Measurements from ENCODE around the gene ADAMTSL3. TPM values are rescaled to one million over a fixed set of nuclear protein-coding genes. Genes with fewer than 3 reads are reported as not detected.

ADAMTSL3 gene
- total RNA-seq, 5 donors from 2014 or later (not counting 1 experiment from before 2014, with no cell fraction given) = 0.07 to 0.15 (median 0.12) TPM; not detected in 1

DNA sequence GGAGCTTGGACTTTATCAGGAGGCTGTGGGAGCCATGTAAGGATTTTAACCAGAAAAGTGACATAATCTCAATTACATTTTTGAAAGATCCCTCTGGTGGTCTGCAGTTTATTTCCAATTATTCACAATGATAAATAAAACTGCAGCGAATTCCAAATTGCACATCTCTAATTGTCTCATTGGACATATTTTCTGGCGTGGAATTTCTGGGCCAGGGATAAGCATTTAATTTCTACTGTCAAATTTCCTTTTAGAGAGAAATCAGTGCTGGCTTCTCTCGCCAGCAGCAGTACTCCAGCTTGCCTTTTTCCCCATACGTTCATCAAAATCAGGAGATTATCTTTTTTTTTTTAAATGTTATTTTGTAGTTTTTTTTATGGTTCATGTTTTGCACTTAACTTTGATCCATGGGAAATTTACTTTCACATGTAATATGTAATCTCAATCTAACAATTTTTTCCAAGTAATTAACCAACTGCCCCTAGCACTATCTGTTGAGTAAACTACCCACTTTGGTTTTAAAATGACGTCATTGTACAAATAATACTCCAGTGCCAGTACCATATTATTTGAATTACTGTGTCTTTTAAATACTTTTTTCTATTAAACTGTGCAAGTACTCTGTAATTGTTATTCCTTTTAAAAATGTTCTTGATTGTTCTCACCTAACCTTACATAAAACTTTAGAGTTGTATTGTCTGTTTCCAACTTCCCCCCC lies 251.8 kb downstream of the ADAMTSL3 start:
- no peaks in the 10 kb centered on the region for H3K36me3 ChIP-seq (ENCODE audit: control insufficient read depth in 2 of 2, extremely low read depth in 1 of 2, insufficient read depth in 1 of 2, low read length in 1 of 2)
- H3K4me1 ChIP-seq (ENCODE audit: control insufficient read depth in 1 of 2, extremely low read depth in 1 of 2, insufficient read depth in 2 of 2, low read length in 2 of 2) = no peaks in the 10 kb centered on the region
- H3K36me3 Mint-ChIP-seq = no peaks in the 10 kb centered on the region
- DNase-seq (no peak), ATAC-seq (replicated peaks in 1 of 4) (no peak)
- peaks cover 0 to 3% of the 10 kb centered on the region in 2 experiments for H3K27me3 ChIP-seq (replicated peaks in 1 of 2; ENCODE audit: control insufficient read depth in 2 of 2, extremely low read depth in 1 of 2, insufficient read depth in 2 of 2, low read length in 1 of 2)
- CTCF ChIA-PET = no interaction called here
- H3K4me1 Mint-ChIP-seq = no peaks in the 10 kb centered on the region
- 93% methylated on average over 2 of the region's 5 CpGs for WGBS (ENCODE audit: insufficient coverage)
- peaks cover 0 to 5% (median 3%) of the 10 kb centered on the region in 3 donors for H3K9me3 Mint-ChIP-seq
- POLR2A ChIA-PET = no interaction called here
- H3K27ac Mint-ChIP-seq = no peak overlapping the region
- H3K4me3 Mint-ChIP-seq = no peak overlapping the region
- no peak overlapping the region for H3K27ac ChIP-seq (ENCODE audit: low read length)
- H3K4me3 ChIP-seq (ENCODE audit: control insufficient read depth in 1 of 2, extremely low read depth in 1 of 2, low read length in 1 of 2) = no peak overlapping the region
- no peaks in the 10 kb centered on the region for H3K9me3 ChIP-seq
- H3K27me3 Mint-ChIP-seq = peaks cover 0 to 4% of the 10 kb centered on the region in 2 donors

DNA sequence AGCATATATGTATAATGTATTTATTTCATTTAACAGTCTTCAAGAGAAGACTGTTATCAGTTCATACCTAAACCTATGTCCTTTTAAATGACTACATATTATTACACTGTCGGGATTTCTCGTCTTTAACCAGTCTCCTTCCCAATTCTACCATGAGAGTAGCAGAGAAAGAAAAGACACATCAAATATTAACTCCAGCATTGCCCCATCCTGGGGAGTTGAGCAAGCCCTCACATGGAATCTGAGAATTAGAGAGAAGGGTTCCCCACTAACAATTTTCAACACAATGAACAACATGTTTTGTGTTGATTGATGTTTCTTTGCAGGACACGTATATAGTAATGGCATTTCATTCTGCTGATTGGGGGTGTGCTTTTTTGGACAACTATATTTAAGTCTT lies 257.4 kb downstream of the ADAMTSL3 start:
- Histone ChIP-seq H3K4me1 (ENCODE audit: control insufficient read depth in 1 of 2, extremely low read depth in 1 of 2, insufficient read depth in 2 of 2, low read length in 2 of 2) (no peaks in the 10 kb centered on the region), H3K27me3 (replicated peaks in 1 of 2; ENCODE audit: control insufficient read depth in 2 of 2, extremely low read depth in 1 of 2, insufficient read depth in 2 of 2, low read length in 1 of 2) (peaks cover 0 to 2% of the 10 kb centered on the region in 2 experiments), H3K36me3 (ENCODE audit: control insufficient read depth in 2 of 2, extremely low read depth in 1 of 2, insufficient read depth in 1 of 2, low read length in 1 of 2) (no peaks in the 10 kb centered on the region), H3K27ac (ENCODE audit: low read length) (no peak overlapping the region), H3K9me3 (no peaks in the 10 kb centered on the region), H3K4me3 (ENCODE audit: control insufficient read depth in 1 of 2, extremely low read depth in 1 of 2, low read length in 1 of 2) (no peak overlapping the region)
- Mint-ChIP-seq H3K27ac (no peak overlapping the region), H3K36me3 (no peaks in the 10 kb centered on the region), H3K27me3 (no peaks in the 10 kb centered on the region), H3K4me3 (no peak overlapping the region), H3K9me3 (peaks cover 0 to 3% (median 0%) of the 10 kb centered on the region in 3 donors), H3K4me1 (no peaks in the 10 kb centered on the region)
- ChIA-PET POLR2A (no interaction called here), CTCF (no interaction called here)
- DNase-seq = no peak
- ATAC-seq (replicated peaks in 1 of 4) = no peak
- WGBS (ENCODE audit: insufficient coverage) = no CpG with 5 or more reads among the region's 3 CpGs

DNA sequence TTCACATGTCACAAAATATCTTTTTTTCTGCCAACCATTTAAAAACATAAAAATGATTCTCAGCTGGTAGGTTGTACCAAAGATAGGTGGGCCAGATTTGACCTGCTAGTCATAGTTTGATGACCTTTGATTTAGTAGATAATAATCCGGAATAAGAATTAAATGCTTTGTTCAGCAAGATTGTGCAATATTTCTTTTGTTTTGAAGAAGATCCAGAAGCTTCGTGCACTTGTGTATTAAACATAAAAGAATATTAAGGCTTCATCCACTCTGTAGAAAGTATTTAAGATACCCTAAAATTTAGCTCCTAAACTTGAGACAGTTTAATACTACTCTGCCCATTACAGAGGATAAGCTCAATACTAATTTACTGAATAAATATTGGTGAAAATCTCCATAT lies 258.4 kb downstream of the ADAMTSL3 start:
- WGBS (ENCODE audit: insufficient coverage) = no CpG with 5 or more reads among the region's 2 CpGs

DNA sequence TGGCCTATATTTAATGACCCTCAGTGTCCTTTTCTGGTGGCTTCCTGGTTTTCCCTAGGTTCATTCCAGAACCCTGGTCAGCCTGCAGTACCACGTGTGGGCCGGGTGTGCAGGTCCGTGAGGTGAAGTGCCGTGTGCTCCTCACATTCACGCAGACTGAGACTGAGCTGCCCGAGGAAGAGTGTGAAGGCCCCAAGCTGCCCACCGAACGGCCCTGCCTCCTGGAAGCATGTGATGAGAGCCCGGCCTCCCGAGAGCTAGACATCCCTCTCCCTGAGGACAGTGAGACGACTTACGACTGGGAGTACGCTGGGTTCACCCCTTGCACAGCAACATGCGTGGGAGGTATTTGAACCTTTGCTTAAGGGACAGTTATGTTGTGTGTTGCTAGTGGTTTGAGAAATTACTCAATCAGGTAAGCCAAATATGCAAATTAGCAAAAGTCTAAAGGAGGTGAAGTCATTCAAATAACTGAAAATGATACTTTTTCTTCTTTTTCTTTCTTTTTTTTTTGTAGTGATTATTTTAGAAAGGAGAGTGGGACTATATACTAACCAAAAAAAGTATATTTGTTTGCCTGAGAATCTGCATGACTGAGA lies 259.2 kb downstream of the ADAMTSL3 start:
- ATAC-seq (replicated peaks in 1 of 4) (no peak), DNase-seq (no peak)
- H3K27me3 ChIP-seq (replicated peaks in 1 of 2; ENCODE audit: control insufficient read depth in 2 of 2, extremely low read depth in 1 of 2, insufficient read depth in 2 of 2, low read length in 1 of 2) = peaks cover 0 to 2% of the 10 kb centered on the region in 2 experiments
- 90% methylated on average over 9 of the region's 14 CpGs for WGBS (ENCODE audit: insufficient coverage)
- no peaks in the 10 kb centered on the region for H3K4me1 ChIP-seq (ENCODE audit: control insufficient read depth in 1 of 2, extremely low read depth in 1 of 2, insufficient read depth in 2 of 2, low read length in 2 of 2)
- H3K4me3 ChIP-seq (ENCODE audit: control insufficient read depth in 1 of 2, extremely low read depth in 1 of 2, low read length in 1 of 2) = no peak overlapping the region
- no peaks in the 10 kb centered on the region for H3K4me1 Mint-ChIP-seq
- H3K9me3 ChIP-seq = no peaks in the 10 kb centered on the region
- H3K36me3 Mint-ChIP-seq = no peaks in the 10 kb centered on the region
- ChIA-PET POLR2A (no interaction called here), CTCF (no interaction called here)
- H3K36me3 ChIP-seq (ENCODE audit: control insufficient read depth in 2 of 2, extremely low read depth in 1 of 2, insufficient read depth in 1 of 2, low read length in 1 of 2) = no peaks in the 10 kb centered on the region
- peaks cover 0 to 3% (median 0%) of the 10 kb centered on the region in 3 donors for H3K9me3 Mint-ChIP-seq
- no peak overlapping the region for H3K27ac Mint-ChIP-seq
- no peaks in the 10 kb centered on the region for H3K27me3 Mint-ChIP-seq
- no peak overlapping the region for H3K4me3 Mint-ChIP-seq
- no peak overlapping the region for H3K27ac ChIP-seq (ENCODE audit: low read length)

More for the DNA sequence above, 258.4 kb downstream of the ADAMTSL3 start:
- Histone ChIP-seq H3K27me3 (replicated peaks in 1 of 2; ENCODE audit: control insufficient read depth in 2 of 2, extremely low read depth in 1 of 2, insufficient read depth in 2 of 2, low read length in 1 of 2) (peaks cover 0 to 2% of the 10 kb centered on the region in 2 experiments), H3K4me1 (ENCODE audit: control insufficient read depth in 1 of 2, extremely low read depth in 1 of 2, insufficient read depth in 2 of 2, low read length in 2 of 2) (no peaks in the 10 kb centered on the region), H3K27ac (ENCODE audit: low read length) (no peak overlapping the region), H3K36me3 (ENCODE audit: control insufficient read depth in 2 of 2, extremely low read depth in 1 of 2, insufficient read depth in 1 of 2, low read length in 1 of 2) (no peaks in the 10 kb centered on the region), H3K4me3 (ENCODE audit: control insufficient read depth in 1 of 2, extremely low read depth in 1 of 2, low read length in 1 of 2) (no peak overlapping the region), H3K9me3 (no peaks in the 10 kb centered on the region)
- Mint-ChIP-seq H3K9me3 (peaks cover 0 to 3% (median 0%) of the 10 kb centered on the region in 3 donors), H3K36me3 (no peaks in the 10 kb centered on the region), H3K27ac (no peak overlapping the region), H3K27me3 (no peaks in the 10 kb centered on the region), H3K4me3 (no peak overlapping the region), H3K4me1 (no peaks in the 10 kb centered on the region)
- ChIA-PET CTCF (no interaction called here), POLR2A (no interaction called here)
- ATAC-seq (replicated peaks in 1 of 4) (no peak), DNase-seq (no peak)

DNA sequence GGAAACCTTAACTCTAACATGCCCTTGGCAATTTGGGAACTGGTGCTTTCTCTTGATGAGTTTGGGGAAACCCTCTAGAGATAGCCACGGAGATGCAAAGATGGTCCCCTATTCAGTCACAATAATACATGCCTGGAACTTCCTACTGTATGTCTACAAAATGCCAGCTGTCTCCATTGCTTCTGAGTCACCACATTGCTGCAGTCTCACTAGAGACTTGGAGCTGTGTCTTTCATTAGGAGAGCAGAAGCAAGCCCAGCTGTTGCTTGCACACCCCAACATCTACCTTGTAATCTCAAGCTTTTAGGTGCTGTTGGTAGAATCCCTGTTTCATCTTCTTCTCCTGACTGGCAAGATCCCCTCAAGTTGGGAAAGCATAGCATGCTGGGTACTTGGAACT lies 261.0 kb downstream of the ADAMTSL3 start:
- Mint-ChIP-seq H3K4me1 (peaks cover 0 to 10% (median 0%) of the 10 kb centered on the region in 3 donors), H3K36me3 (no peaks in the 10 kb centered on the region), H3K27me3 (peaks cover 0 to 10% of the 10 kb centered on the region in 2 donors), H3K9me3 (peaks cover 0 to 9% (median 2%) of the 10 kb centered on the region in 3 donors), H3K27ac (no peak overlapping the region), H3K4me3 (no peak overlapping the region)
- Histone ChIP-seq H3K4me3 (ENCODE audit: control insufficient read depth in 1 of 2, extremely low read depth in 1 of 2, low read length in 1 of 2) (no peak overlapping the region), H3K36me3 (ENCODE audit: control insufficient read depth in 2 of 2, extremely low read depth in 1 of 2, insufficient read depth in 1 of 2, low read length in 1 of 2) (no peaks in the 10 kb centered on the region), H3K27ac (ENCODE audit: low read length) (no peak overlapping the region), H3K27me3 (replicated peaks in 1 of 2; ENCODE audit: control insufficient read depth in 2 of 2, extremely low read depth in 1 of 2, insufficient read depth in 2 of 2, low read length in 1 of 2) (peaks cover 0 to 2% of the 10 kb centered on the region in 2 experiments), H3K9me3 (no peaks in the 10 kb centered on the region), H3K4me1 (ENCODE audit: control insufficient read depth in 1 of 2, extremely low read depth in 1 of 2, insufficient read depth in 2 of 2, low read length in 2 of 2) (no peaks in the 10 kb centered on the region)
- ChIA-PET CTCF (no interaction called here), POLR2A (no interaction called here)
- ATAC-seq (replicated peaks in 1 of 4) (no peak), DNase-seq (no peak)
- WGBS (ENCODE audit: insufficient coverage) = no CpG with 5 or more reads among the region's 1 CpG

DNA sequence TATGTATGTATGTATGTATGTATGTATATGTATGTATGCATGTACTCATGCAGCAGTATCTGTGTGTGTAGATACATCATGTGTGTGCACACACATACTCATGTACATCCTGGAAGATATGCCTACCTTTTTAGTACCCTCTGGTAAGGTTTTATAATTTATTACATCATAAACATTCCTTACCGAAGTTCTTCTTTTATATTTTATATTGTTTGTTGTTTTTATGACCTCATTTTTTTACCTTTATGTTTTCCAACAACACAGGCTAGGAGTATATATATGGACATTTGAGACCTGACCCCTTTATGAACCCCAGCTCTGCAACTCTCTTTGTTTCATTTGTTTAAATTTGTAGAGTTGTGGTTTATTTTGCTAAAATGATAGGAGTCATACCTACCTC lies 263.5 kb downstream of the ADAMTSL3 start:
- Mint-ChIP-seq H3K9me3 (peaks cover 0 to 9% (median 0%) of the 10 kb centered on the region in 3 donors), H3K4me3 (no peak overlapping the region), H3K27ac (no peak overlapping the region), H3K36me3 (no peaks in the 10 kb centered on the region), H3K27me3 (peaks cover 0 to 10% of the 10 kb centered on the region in 2 donors), H3K4me1 (peaks cover 0 to 10% (median 0%) of the 10 kb centered on the region in 3 donors)
- H3K27me3 ChIP-seq (replicated peaks in 1 of 2; ENCODE audit: control insufficient read depth in 2 of 2, extremely low read depth in 1 of 2, insufficient read depth in 2 of 2, low read length in 1 of 2) = no peaks in the 10 kb centered on the region
- POLR2A ChIA-PET = no interaction called here
- H3K4me3 ChIP-seq (ENCODE audit: control insufficient read depth in 1 of 2, extremely low read depth in 1 of 2, low read length in 1 of 2) = no peak overlapping the region
- H3K9me3 ChIP-seq = no peaks in the 10 kb centered on the region
- CTCF ChIA-PET = no interaction called here
- no peak overlapping the region for H3K27ac ChIP-seq (ENCODE audit: low read length)
- no peaks in the 10 kb centered on the region for H3K36me3 ChIP-seq (ENCODE audit: control insufficient read depth in 2 of 2, extremely low read depth in 1 of 2, insufficient read depth in 1 of 2, low read length in 1 of 2)
- no peaks in the 10 kb centered on the region for H3K4me1 ChIP-seq (ENCODE audit: control insufficient read depth in 1 of 2, extremely low read depth in 1 of 2, insufficient read depth in 2 of 2, low read length in 2 of 2)
- DNase-seq (no peak), ATAC-seq (replicated peaks in 1 of 4) (no peak)
- WGBS (ENCODE audit: insufficient coverage) = no CpG with 5 or more reads among the region's 1 CpG

Data from T-cell (primary cell).